GM18519 (cell line): ENCODE measurements around the gene MX2.
"Not testable (repeated sequence)": the region's sequence is repeated elsewhere in the genome, so short reads cannot be mapped to it uniquely, and the experiment has no call there.

Experiments
- ATAC-seq: cut with Tn5 transposase; IDR thresholded peaks from one replicate; pipeline ENCODE4 v1.9.1; 2021; ENCODE audit warnings: mild to moderate bottlenecking, moderate library complexity; ENCODE audit not compliant: unreplicated experiment, low FRiP score

Gene MX2

DNA sequence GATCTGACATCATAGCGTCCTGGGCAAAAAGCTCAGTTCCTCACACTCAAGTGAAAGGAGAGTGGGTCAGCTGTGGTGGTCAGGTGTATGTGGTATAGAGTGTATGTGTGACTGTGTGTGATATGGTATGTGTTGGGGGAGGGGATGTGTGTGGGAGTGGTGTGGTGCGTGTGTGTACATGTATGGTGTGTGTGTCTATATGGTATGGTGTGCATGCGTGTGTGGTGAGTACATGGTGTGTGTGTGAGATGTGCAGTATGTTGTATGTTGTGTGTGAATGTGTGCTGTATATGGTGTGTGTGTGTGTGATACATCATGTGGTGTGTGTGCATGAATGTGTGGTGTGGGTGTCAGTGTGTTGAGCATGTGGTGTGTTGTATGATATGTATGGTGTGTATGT is 24.3 kb upstream of the MX2 start:
- no peak for ATAC-seq

DNA sequence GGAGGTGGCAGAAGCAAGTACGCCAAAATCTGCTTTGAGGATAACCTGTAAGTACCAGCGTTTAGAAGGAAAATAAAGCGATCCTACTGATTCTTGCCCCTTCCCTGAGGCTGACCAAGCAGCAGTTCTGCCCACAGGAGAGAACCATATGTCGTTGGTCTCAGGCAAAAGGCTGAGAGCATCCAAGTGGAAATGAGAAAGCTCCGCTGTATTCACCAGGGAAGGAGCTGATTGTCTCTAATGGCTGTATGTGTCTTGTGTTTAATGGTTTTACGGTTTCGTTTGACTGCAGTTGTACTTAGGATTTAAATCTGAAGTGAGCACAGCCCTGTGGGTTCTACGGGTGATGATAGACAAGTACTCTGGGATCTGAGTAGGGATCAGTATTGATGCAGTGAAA is 23.4 kb upstream of the MX2 start:
- no peak for ATAC-seq

DNA sequence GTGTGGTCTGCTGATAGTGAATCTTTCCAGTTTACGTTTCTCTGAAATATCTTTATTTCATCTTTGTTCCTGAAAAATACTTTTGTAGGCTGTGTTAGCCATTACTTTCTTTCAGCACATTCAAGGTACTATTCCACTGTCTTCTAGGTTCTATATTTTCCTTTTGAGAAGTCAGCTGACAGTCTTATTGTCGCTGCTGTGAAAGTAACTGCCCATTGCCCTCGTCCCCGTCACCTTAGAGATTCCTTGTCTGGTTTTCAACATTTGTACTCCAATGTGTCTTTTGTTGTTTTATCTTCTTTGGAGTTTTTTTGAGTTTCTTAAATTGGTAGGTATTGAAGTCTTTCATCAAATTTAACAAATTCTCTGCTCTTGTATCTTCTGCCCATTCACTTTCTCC is 19.8 kb upstream of the MX2 start:
- no peak for ATAC-seq

DNA sequence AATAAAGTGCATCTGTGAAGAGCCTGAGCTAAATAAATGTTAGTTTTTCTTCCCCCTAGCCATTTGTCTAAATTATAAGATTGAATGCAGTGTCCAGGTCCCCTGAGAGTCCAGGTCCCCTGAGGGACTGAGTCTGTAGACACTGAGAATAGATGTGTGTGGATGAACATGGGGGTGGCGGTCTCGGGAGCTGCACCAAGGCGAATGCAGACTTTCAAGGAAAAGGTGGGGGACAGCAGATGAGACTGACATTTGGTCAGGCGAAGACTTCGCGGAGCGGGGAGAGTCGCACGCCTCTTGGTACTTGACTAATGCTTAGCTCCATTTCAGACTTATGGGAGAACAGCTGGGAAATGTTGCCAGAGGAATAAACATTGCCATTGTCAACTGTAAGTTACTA is 17.7 kb upstream of the MX2 start:
- no peak for ATAC-seq

DNA sequence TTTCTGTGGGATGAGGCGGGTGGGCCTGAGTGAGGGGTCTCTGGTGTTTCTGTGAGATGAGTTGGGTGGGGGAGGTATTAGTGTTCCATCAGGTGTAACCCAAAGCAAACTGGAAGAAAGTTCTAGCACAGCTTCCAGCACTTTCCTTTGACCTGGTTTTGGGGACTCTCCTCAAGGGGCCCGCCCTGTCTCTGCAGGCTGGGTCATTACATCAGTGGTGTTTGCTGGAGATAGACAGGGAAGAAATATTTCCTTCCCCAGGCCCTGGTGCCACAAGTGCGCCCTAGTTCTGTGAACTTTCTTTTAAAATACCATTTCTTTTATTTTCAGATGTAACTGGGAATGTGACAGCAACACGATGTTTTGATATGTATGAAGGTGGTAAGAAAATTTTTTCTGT is 16.5 kb upstream of the MX2 start:
- ATAC-seq, result no peak

DNA sequence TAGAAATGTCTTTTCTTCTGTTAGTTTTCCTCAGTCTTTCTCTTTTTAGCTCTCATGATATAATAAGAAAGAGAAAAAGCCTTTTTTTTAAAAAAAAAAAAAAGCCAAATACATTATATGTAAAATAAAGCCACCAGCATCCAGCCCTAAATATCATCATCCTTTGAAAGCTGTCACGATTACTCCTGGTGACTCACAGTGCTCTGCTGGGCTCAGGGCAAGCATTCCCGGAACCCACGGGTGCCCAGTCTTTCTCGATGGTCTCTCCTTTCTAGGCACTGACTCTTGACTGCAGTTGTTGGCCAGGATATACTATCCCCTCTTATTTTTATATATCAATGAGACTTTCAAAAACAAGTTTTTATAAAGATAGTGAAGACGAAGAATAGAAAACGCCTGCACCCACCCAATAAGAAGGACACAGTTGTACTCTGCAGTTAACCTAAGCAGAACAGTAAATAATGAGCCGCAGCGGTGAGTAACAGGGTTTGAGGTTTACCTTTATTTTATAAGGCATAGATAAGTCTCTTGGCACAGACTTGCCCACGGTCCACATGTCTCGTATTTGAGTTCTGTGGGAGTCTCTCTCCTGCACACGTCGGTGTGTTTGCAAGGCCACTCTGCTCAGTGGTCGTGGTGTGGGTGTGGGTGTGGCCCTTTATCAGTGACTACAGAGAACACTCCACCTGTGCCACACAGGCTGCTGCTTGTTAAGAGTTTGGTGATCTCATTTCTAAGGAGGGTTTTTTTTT is 15.7 kb upstream of the MX2 start:
- ATAC-seq, result no peak

DNA sequence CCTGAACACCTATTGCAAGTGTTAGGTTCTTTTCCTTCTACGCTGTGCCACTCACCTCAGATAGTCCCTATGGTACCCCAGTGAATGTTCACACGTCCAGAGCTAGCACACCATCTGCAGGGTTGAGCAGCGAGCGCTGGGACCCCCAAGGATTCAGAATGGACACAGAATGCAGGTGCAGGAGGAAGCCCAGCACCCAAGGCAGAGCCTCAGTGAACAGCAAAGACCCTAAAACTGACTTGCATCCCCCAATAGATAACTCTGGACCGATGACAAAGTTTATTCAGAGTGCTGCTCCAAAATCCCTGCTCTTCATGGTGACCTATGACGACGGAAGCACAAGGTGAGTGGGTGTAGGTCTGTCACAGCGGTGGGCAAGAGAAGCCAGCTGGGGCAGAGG is 15.1 kb upstream of the MX2 start:
- ATAC-seq, result no peak

DNA sequence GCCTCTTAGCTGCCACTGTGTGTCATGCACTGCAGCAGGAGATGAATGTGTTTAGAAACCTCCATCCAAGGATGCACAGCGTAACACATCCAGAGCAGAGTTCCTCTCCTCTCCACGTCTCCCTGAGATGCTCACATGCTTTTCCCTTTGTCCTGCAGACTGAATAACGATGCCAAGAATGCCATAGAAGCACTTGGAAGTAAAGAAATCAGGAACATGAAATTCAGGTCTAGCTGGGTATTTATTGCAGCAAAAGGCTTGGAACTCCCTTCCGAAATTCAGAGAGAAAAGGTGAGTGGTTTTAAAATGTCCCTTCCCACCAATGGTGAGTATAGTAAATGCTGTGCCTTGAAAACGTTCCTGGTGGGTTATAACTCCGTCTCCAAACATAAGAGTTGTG is 13.4 kb upstream of the MX2 start:
- no peak for ATAC-seq

DNA sequence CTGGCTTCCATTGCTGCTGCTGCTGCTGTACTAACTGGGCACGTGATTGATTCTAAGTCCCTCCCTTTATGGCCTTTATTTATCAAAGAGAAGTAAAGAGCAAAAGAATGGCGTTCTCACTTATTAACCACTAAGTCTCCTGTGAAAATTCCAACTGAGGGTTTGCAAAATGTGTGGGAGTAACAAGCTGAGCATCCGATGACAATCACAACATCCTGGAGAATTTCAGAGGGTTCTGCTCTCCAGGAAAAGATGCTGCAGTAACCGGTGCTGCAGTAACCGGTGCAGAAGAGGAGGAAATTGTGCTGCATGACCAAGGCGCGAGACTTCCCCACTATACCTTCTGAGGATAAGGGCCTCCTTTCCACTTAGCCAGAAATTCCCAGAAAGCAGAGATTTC is 12.7 kb upstream of the MX2 start:
- ATAC-seq, result no peak

DNA sequence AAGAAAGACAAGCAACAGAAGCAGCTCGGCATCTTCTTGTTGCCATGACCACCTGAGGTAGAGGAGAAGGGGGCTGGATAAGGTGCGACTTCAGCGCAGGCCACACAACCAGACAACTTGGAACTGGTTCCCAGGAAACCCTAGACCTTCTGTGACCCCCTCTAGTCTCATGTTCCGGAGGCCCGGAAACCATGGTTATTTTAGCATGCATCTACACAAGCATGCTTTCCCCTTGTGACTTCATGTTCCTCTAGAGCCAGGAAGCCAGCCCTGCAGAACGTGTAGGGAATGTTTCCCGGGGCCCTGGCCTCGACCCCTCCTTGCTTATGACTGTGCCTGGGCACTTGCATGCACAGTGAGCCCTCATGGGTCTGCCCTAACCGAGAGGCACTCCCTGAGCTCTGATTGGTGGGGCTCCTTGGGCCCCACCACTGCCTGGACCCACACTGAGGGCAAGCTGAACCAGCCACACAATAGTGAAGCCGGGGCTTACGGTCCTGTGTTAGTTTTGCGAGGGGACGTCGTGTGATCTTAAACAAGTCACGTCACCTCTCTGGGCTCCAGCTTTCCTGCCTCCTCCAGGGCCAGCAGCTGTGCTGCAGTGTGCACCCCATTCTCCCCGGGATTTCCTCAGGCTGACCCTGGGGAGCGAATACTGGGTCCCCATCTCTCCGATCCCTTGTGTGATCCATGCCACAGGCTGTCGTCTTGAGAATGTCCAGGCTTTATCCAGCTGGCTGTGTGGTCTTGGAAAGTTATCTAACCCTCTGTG is 12.0 kb upstream of the MX2 start:
- no peak for ATAC-seq

DNA sequence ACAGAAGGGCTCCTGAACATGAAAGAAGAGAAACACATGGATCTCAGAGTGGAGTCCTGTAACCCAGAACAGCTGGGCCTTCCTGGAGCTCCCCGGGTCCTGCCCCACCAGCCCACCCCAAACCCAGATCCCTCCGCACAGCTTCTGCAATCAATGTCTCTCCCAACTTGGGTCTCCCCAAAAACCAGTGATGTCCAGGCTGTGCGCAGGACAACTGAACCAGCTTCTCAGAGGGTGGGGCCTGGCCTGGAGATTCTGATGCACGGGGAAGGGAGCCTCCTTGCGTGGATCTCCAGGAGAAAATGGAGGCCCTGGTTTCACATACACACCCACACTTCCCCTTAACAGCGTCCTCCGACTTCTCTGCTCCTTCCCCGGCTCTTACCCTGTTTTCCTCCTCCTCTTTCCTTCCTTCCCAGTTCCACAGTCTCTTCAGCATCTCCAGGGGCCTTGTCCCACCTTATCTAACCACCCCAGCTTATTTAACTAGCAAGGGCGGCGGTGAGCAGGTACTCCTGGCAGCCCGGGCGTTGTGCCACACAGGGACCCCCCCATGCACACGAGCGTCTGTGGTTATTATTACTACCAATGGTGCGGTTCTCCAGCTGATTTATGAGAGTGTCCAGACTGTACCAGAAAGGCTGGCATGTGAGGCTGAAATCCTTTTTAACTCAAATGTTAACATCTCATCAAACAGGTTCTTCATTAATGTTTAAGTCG is 11.2 kb upstream of the MX2 start:
- ATAC-seq, result no peak

DNA sequence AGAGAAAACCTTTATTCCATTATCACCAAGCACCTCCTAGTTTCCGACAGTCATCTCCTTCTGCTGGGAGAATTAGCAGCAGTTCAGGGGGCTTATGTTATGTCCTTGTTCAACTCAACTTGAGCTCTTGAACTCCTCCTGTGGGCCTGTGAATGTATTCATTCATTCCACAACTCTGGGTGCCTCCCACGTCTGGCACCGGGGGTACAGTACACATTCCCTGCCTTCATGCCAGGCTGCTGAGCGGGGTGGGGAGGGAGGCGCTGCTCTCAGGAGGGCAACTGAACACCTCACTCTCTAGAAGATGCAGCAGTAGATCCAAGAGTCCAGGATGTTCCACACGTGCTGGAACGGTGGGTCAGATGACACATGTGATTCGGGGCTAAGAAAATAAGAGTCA is 4.3 kb upstream of the MX2 start:
- ATAC-seq, result no peak

DNA sequence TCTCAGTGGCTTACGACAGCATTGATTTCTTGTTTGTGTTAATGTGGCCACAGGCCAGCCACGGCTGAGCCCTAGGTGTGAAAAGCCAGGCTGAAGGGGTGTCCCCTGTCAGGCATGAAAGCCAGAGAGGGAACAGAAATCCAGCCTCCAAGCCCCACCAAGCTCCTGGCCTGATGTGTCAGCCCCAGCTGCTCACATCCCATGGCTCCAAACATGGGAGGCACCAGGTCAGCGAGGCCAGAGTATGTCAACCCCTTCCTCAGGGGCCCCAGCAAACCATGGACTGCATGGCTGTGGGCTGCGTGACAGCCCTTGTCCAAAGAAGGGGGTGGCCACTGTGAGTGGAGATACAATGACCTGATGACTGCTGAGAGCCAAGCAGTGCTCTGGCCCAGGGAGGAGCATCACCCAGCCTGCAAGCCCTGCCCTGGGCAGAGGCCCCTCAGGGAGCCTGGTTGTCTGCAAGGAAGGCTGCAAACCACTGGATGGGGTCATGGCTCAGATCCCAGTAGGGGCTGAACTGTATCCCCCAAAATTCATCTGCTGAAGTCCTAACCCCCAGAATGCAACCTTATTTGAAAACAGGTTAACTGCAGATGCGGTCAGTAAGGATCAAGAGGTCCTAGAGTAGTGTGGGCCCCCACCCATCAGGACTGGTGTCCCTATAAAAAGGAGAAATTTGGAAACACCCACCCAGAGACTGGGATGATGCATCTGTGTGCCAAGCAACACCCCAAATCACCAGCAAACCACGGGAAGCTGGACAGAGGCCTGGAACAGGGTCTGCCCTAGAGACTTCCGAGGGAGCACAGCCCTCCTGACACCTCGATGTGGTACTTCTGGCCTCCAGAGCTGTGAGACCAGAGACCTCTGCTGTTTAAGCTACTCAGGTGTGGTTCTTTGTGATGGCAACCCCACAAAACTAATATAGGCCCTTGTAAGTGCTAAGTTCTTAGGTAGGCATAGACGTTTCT is 3.3 kb upstream of the MX2 start:
- no peak for ATAC-seq

DNA sequence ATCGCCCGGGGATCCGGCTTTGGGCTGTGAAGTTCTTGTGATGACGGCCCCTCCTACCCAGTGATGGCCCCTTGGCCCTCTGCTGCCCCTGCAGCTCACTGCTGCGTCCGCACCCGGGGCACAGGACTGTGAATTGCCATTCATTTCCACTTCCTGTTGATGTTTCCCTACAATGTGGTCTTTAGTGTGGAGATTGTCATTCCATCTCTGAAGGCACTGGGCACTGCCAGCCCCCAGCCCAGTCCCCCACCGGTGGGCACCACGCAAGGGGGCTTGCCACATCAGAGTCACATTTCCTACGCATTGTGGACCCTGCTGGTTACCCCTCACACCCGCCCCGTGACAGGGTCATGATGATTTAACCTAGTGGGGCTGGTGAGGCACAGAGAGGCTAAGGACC is 2.5 kb upstream of the MX2 start:
- no peak for ATAC-seq

DNA sequence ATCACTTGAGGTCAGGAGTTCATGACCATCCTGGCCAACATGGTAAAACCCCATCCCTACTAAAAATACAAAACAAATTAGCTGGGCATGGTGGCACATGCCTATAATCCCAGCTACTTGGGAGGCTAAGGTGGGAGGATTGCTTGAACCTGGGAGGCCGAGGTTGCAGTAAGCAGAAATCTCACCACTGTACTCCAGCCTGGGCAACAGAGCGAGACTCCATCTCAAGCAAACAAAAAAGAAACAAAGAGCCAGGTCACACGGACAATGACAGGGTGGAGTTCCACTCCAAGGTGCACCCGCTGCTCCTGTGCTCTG is 2.1 kb upstream of the MX2 start:
- not testable (repeated sequence) for ATAC-seq

DNA sequence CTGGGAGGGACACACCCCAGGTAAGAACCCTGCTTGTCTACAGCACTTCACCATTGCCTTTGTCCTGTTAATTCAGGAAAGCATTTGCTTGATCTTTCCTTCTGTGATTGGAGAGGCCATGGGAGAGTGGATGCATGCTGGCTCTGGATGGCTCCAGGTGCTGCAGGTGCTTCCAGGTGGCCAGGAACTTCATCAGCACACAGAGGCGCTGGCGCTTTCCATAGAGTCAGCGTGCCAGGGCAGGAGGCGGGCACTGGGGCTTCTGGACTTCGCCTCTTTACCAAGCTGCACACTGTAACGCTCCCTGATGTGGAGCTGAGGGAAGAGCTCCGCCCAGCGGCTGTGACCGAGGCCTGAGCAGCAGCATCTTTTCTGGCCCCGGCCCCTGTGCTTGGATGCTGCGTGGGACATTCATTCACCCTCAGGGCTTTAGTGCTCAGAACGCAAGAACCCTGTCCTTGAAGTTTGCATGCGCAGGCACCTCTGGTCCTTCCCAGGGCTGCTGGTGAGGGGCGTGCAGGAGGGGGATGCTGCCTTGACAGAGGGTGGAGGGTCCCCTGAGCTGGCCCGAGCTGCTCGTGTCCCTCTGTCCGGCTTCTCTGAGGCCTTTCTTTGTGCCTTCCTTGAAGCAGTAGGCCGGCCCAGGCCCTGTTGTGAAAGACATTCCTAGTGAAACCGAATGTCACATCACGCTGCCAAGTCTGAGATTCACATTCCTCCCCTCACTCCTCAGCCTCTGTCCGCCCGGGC is 1.6 kb upstream of the MX2 start:
- no peak for ATAC-seq

DNA sequence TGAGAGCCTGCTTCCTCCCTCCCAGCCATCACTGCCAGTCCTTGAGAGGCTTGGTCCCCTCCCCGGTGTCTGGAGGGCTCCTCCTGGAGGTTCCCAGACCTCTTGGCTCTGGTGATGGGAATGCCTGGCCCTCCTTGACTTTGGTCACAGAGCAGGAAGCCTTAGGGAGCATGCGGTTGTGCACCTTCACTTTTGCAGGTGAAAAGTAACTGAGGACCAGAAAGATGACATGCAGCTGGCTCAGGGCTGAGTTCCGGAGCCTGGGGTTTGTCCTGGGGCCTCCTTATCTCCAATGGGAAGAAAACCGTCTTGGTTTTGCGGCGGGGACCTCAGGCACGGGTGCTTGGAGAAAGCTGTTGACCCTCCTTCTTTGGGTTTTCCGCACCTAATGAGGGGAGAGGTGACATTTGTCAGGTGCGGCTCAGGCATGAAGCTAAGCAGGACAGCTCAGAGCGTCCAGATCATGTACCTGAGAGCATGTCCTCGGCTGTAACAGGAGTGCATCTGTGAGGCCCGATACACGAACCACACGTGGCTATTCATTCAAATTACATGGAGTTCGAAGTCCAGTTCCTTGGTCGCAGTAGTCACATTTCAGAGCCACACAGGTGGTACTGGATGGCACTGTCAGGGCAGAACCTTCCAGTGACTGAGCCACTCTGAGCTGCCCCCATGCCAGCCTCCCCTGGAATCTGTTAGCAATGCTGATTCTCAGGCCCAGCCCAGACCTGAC is 608 bp upstream of the MX2 start:
- ATAC-seq, result no peak

DNA sequence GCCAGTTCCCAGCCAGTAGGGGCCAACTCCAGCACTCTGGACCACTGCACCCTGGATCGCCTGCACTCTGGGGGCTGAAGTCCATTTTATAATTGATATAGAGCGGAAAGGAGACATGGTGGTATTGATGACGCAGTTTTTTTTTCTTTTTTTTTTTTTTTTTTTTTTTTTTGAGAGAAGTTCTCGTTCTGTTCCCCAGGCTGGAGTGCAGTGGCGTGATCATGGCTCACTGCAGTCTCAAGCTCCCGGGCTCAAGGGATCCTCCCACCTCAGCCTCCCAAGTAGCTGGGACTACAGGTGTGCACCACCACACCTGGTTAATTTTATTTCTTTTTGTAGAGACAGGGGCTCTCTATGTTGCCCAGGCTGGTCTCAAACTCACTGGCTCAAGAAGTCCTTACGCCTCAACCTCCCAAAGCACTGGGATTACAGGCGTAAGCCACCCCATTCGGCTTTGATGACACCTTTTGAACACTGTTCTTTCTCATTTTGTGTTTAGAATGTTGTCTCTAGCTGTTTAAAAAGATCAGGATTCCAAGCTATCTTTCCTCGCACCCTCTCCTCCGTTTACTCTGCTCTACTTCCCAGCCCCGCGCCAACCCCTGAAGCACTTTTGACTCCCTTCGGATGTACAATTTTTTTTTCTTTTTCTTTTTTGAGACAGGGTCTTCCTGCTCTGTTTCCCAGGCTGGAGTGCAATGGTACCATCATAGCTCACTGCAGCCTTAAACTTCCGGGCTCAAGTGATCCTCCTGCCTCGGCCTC is 960 bp downstream of the MX2 start:
- no peak for ATAC-seq
